HG03095 (cell line): ENCODE data around the gene ATP2B2.

ENCODE experiments used
- ATAC-seq: cut with Tn5 transposase; IDR thresholded peaks from one replicate; pipeline ENCODE4 v1.9.1; 2021; ENCODE audit warnings: moderate library complexity; ENCODE audit not compliant: unreplicated experiment

The ATP2B2 gene

GRCh38 chr3:10334459-10334858 lies 170.9 kb downstream of the ATP2B2 start:
- ATAC-seq: no peak

DNA sequence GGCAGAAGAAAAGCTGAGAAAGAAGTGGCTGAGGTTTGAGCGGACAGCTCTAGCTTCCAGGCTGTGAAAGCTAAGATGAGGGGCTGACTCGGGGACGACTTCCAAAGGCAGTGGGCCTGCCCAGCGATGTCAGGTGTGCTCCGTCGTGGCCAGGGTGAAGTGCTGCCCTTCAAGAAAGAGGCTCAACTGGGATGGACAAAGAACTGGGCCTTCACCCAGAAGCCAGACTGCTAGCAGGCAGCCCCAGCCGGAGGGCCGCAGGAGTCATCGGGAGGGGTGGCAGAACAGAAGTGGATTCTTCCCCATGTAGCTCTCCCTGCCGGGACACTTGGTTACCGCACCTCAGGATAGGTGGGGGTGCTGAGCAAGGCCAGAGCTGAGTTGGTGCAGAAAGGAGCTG lies 171.3 kb downstream of the ATP2B2 start:
- no peak for ATAC-seq

DNA sequence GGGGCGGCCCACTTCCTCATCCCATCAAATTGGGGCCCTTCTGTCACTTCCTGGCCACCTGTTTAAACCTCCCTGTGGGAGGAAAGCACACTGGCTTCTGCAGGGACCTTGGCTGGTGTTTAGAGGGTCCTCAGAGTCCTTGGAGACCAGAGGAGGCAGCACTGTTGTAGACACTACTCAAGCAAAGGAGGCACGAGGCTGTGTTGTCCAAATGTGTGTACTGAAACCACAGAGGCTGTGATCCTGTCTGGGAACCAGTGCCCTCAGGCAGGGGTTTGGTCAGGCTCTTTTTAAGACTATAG lies 172.1 kb downstream of the ATP2B2 start:
- ATAC-seq: no peak

DNA sequence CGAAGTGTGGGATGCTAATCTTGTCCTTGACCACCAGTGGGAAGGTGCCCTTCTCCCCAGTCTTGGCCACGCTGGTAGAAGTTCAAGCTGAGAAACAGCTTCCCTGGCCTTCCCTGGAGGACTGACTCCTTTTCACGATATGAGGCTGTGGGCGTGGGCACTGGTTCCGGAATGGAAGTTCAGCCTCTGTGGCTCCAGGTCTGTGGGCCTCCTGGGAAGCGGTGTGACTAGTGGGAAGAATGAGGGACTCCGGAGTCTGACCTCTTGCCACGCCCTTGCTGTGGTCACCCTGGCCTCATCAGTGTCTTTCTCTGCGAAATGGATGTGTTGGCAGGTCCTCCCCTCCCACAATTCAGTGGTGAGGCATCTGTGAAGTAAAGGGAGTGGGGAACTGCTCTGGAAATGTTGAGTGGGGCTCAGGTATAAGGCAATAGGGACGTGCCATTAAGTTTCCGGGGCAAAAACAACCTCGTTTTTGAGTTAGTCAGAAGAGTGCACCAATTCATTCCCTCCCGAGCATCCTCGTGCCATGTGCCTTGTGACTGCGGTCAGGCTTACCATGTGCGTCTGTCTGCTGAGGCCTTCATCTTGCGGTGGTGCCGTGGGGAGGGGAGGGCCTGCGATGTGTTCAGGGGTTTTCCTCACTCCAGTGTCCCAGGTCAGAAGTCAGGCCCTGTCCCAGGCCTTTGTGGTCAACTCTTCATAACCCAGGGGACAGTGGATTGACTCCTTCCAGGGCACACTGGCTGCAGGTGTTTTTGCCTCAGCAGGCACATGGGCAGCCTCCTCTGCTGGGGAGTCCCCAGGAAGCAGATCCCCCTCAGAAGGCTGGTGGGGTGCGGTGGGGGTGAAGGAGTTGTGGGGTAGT lies 172.7 kb downstream of the ATP2B2 start:
- ATAC-seq: no peak

DNA sequence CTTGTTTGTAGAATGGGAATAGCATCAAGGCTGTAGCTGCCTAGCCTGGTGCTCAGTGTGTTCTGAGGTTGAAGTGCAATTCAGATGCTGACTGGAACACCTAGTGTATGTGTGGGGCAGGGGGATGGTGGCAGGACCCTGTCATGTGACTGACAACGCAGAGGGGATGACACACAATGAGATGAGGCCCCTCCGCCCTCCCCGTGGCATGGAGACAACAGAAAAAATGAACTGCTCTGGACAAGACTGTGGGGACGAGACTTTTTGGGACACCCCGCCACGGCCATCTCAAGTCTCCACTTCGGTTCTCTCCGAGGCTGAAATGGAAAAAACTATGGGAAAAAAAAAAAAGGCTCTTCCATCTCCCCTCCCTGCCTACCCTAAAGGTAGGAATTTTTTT lies 174.1 kb downstream of the ATP2B2 start:
- no peak for ATAC-seq

- no peak for ATAC-seq
Observed at GRCh38 chr3:10330319-10330718, 175.1 kb downstream of the ATP2B2 start.

- ATAC-seq: no peak
Observed at GRCh38 chr3:10329495-10330015, 175.8 kb downstream of the ATP2B2 start.

GRCh38 chr3:10328460-10329071 lies 176.8 kb downstream of the ATP2B2 start:
- ATAC-seq: no peak

GRCh38 chr3:10327592-10327991 lies 177.8 kb downstream of the ATP2B2 start:
- no peak for ATAC-seq

DNA sequence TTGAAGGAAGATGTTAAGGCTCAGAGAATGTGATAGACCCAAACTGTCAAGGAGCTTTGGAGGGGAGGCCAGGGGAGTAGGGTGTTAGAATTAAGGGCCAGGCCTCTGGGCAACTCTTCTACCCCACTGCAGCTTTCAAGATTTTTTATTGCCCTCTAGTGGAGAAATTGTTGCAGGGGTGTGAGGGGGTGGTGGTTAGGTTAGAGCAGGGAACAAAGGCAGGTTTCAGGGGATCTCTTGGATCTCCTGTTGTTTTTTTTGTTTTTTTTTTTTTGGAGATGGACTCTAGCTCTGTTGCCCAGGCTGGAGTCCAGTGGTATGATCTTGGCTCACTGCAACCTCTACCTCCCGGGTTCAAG lies 183.1 kb downstream of the ATP2B2 start:
- no peak for ATAC-seq

- ATAC-seq: no peak
Observed at GRCh38 chr3:10321630-10322351, 183.6 kb downstream of the ATP2B2 start.

- ATAC-seq: no peak
Observed at GRCh38 chr3:10320320-10320677, 185.1 kb downstream of the ATP2B2 start.

GRCh38 chr3:10319804-10320203 lies 185.6 kb downstream of the ATP2B2 start:
- ATAC-seq: no peak

- ATAC-seq: no peak
Observed at GRCh38 chr3:10319251-10319650, 186.1 kb downstream of the ATP2B2 start.

- ATAC-seq: no peak
Observed at GRCh38 chr3:10317961-10318350, 187.4 kb downstream of the ATP2B2 start.

- no peak for ATAC-seq
Observed at GRCh38 chr3:10317311-10317960, 187.9 kb downstream of the ATP2B2 start.

DNA sequence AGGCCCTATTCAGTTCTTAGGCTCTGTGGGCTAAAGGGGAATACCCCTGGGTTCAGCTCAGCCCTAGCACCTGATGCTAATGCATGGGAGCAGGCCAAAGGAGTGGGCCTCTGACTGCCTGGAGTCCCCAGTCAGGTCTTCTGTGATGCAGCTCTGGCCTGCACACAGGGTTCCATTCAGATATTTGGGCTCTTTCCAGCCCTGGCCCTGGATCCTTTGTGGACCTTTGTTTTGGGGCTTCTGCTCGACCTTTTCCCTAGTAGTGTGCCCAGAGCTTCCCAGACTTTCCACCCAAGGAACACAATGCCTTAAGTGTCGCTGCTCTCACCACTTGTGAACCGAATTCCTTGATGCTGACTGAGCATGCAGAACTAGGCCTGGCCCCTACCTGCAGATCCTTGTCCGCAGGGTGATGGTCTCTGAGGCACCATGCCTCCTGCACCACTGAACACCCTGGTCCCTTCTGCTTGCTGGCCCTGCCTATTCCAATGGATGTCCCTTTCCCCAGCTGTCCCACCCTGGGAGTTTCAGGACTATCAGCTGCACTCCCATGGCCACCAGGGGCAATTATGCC lies 189.5 kb downstream of the ATP2B2 start:
- ATAC-seq: no peak

DNA sequence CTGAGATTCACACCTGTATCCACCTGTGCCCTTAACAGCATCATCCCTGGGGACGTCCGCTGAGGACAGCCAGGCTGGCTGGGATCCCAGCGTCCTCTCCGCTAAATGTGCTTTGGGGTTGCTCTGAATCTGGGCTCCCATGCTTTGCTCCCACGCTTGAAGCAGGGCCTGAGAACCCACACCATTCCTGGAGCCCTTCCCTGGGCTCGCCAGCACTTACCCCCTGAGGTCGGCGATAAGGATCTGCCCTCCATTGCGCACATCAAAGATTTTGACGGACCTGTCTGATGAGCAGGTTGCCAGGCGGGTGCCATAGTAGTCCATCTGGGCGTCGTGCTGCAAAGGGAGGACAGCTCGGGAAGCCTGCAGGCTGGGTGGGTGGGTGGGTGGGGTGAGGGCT lies 190.3 kb downstream of the ATP2B2 start:
- no peak for ATAC-seq

DNA sequence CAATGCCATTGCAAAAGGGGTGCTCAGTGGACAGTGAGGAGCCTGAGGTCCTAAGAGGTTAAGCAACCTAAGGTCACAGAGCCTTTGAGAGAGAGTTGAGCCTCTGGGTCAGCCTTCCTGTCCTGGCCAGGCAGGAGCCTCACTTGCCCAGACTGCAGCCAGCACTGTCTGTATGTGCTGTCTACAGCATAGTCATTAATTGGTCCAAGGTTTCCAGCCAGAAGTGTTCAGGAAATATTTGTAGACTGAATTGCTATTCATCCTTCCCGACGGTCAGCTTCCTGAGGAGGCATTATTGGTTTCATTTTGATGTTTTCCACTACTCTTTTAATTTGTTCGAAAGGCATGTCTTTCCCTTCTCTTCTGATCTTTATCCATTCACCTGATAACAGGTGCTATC lies 192.5 kb downstream of the ATP2B2 start:
- ATAC-seq: no peak

- ATAC-seq: no peak
Observed at GRCh38 chr3:10312391-10312790, 193.0 kb downstream of the ATP2B2 start.

DNA sequence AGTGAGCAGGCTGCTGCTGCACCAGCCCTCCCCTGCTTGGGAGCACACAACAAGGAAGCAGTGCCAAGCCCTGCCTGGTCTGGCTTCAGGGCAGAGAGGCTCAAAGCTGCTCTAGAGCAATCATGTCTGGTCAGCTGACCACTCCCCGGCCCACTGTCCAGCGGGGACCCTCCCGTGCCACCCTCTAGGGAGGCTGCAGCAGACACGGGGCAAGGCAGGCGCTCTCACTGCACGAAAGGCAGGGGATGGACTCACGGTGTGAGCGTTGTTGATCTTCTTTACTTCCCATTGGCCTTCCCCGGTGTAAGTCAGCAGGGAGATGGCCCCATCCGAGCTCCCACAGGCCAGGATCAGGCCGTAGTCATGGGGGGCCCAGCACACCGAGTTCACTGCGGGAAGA lies 193.7 kb downstream of the ATP2B2 start:
- ATAC-seq: no peak
